ENCODE measurements around the gene RFX8. TPM values are rescaled to one million over a fixed set of nuclear protein-coding genes. Genes with fewer than 3 reads are reported as not detected.

Gene RFX8
- total RNA-seq, 4 donors from 2014 or later, result not detected

DNA sequence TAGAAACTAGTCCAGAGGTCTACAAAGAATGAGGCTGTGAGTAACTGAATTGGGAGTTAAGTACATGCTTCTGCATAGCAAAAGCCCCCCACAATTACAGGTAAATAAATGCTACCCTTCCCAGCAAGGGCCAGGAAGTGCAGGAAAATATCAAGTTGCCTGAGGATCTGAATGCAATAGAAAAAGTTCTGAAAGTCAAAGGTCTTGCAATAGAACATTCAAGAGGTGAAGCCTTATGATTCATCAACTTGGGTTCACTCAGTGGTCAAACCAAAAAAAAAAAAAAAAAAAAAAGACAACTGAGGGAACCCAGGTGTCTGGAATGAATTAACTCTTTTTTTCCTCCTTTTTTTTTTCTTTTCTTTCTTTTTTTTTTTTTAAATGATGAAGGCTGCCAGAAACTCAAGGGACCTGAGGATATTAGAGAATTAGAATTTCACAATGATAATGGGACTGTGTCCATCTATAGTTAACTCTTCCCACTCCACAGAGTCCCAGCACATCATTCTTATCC, 42.9 kb upstream of the RFX8 start:
- in situ Hi-C loops (cut with MboI; ENCODE audit: low pct_ligation_motif_present in 1 of 4, low pct_unique_long_range_greater_than_20kb in 1 of 4, low sequenced_read_pairs in 3 of 4) (loop anchor here in 1 of 4 donors (25.0 kb wide), 1 partner anchor 319 kb away; no protein-coding TSS in a partner anchor), intact Hi-C loops (cut with DNase I; ENCODE audit: low total_unique reads) (loop anchor here (2.0 kb wide), 1 partner anchor 313 kb away; no protein-coding TSS in a partner anchor)
- H3K27ac ChIP-seq, result no peak overlapping the region

DNA sequence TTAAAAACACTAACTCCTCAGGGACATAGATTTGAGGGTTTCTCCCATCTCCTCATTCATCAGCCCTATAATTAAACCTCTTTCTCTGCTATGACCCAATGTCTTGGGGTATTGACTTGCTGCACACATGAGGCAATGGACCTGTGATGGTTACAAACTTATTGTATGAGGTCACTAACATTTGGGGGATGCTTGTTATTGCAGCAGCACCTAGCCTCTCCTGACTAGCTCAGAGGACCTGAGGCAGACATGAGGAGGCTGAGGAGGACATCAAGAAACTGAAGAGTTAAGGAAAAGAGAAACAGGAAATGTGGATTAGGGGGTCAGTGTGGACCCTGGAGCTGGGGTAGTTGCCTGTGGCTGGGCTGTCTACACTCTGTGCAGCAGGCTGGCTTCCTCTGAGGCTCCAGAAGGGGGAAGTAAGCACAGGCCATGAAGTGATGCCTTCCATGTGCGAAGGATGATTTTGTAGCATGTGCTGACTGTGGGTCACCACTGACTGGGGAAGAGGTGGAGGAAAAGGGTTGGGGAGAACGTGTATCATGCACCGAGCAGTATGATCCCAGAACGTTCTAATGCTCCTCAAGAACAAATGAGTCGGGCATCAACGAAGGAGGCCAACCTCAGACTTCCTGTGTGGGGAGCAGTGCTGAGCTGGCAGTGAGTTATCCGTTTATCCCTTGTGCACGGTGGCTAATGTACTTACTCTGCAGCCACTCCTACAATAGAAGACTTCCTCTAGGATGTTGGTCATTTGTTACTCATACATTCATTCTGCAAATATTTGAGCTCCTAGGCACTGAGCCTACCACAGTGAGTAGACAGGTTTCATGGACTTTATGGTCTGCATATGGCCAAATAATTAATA, 42.1 kb upstream of the RFX8 start:
- no peak for DNase-seq
- no peaks in the 10 kb centered on the region for H3K9me3 ChIP-seq
- 62 to 74% methylated on average over 6 to 8 of the region's 8 CpGs for WGBS, 2 donors (ENCODE audit: low coverage in 1 of 2)

More for the DNA sequence above, 42.9 kb upstream of the RFX8 start:
- H3K4me1 ChIP-seq, result peaks cover 0 to 14% (median 2%) of the 10 kb centered on the region in 4 donors
- H3K4me3 ChIP-seq, result no peak overlapping the region
- H3K9me3 ChIP-seq, result no peaks in the 10 kb centered on the region
- no peak for DNase-seq
- no peaks in the 10 kb centered on the region for H3K36me3 ChIP-seq
- no peaks in the 10 kb centered on the region for H3K27me3 ChIP-seq
- no peak for TF ChIP-seq POLR2A (IDR thresholded peaks at IDR 0.05)
- TF ChIP-seq POLR2AphosphoS5 (IDR thresholded peaks at IDR 0.05), result no peak
- TF ChIP-seq, protein P1, sequence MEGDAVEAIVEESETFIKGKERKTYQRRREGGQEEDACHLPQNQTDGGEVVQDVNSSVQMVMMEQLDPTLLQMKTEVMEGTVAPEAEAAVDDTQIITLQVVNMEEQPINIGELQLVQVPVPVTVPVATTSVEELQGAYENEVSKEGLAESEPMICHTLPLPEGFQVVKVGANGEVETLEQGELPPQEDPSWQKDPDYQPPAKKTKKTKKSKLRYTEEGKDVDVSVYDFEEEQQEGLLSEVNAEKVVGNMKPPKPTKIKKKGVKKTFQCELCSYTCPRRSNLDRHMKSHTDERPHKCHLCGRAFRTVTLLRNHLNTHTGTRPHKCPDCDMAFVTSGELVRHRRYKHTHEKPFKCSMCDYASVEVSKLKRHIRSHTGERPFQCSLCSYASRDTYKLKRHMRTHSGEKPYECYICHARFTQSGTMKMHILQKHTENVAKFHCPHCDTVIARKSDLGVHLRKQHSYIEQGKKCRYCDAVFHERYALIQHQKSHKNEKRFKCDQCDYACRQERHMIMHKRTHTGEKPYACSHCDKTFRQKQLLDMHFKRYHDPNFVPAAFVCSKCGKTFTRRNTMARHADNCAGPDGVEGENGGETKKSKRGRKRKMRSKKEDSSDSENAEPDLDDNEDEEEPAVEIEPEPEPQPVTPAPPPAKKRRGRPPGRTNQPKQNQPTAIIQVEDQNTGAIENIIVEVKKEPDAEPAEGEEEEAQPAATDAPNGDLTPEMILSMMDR (IDR thresholded peaks at IDR 0.05), result no peak
- no peak for TF ChIP-seq EP300 (IDR thresholded peaks at IDR 0.05; ENCODE audit: low read depth)

DNA sequence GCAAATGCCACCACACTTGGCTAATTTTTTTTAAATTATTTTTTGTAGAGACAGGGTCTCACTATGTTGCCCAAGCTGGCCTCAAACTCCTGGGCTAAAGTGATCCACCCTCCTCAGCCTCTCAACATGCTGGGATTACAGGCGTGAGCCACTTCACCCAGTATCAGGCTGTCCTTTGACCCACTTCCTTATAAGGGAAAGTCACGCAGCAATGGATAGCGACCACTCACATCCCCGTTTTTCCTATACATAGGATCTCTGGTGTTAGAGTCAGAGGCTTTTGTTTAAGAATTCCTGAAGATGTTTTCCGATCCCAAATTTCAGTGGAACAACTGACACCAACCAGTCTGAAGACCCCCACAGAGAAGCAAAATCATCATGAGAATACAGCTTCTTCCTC, 41.4 kb upstream of the RFX8 start:
- H3K4me1 ChIP-seq, result peaks cover 0 to 14% (median 2%) of the 10 kb centered on the region in 4 donors
- no peaks in the 10 kb centered on the region for H3K27me3 ChIP-seq
- WGBS, 2 donors (ENCODE audit: low coverage in 1 of 2), result 94 to 98% methylated on average over 5 of the region's 5 CpGs
- DNase-seq, result no peak
- TF ChIP-seq POLR2AphosphoS5 (IDR thresholded peaks at IDR 0.05), result no peak
- TF ChIP-seq, protein P1 (IDR thresholded peaks at IDR 0.05), result no peak
- no peak for TF ChIP-seq EP300 (IDR thresholded peaks at IDR 0.05; ENCODE audit: low read depth)
- H3K36me3 ChIP-seq, result no peaks in the 10 kb centered on the region
- no peaks in the 10 kb centered on the region for H3K9me3 ChIP-seq
- in situ Hi-C loops (cut with MboI; ENCODE audit: low pct_ligation_motif_present in 1 of 4, low pct_unique_long_range_greater_than_20kb in 1 of 4, low sequenced_read_pairs in 3 of 4) (loop anchor here in 1 of 4 donors (25.0 kb wide), 1 partner anchor 321 kb away; no protein-coding TSS in a partner anchor), intact Hi-C loops (cut with DNase I; ENCODE audit: low total_unique reads) (no loop called here)
- no peak overlapping the region for H3K4me3 ChIP-seq
- H3K27ac ChIP-seq, result no peak overlapping the region

More for the DNA sequence above, 42.1 kb upstream of the RFX8 start:
- TF ChIP-seq POLR2AphosphoS5 (IDR thresholded peaks at IDR 0.05), result no peak
- no peak for TF ChIP-seq EP300 (IDR thresholded peaks at IDR 0.05; ENCODE audit: low read depth)
- no peak for TF ChIP-seq POLR2A (IDR thresholded peaks at IDR 0.05)
- TF ChIP-seq, protein P1 (IDR thresholded peaks at IDR 0.05), result no peak
- Histone ChIP-seq H3K27me3 (no peaks in the 10 kb centered on the region), H3K4me1 (peaks cover 0 to 14% (median 2%) of the 10 kb centered on the region in 4 donors), H3K4me3 (no peak overlapping the region), H3K36me3 (no peaks in the 10 kb centered on the region), H3K27ac (no peak overlapping the region)
- in situ Hi-C loops (cut with MboI; ENCODE audit: low pct_ligation_motif_present in 1 of 4, low pct_unique_long_range_greater_than_20kb in 1 of 4, low sequenced_read_pairs in 3 of 4), result loop anchor here in 1 of 4 donors (25.0 kb wide), 1 partner anchor 320 kb away; no protein-coding TSS in a partner anchor
- intact Hi-C loops (cut with DNase I; ENCODE audit: low total_unique reads), result no loop called here

DNA sequence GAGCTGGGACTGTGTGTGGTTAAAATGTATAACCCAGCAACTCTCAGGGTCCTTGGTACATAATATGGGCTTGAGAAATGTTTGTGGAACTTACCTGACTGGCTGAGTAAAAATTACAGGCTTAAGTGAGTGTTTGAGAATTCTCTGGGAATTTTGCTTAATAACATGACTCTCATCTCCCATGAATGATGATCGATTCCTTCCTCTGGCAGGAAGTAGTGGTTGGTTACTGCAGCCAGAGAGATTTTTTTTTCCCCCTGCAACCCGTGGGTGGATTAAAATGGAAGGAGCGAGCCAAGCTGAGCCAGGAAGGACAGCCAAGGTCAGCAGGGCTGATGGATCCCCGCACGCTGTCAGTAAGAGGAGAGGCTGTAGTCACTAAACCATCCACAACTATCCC, 40.6 kb upstream of the RFX8 start:
- in situ Hi-C loops (cut with MboI; ENCODE audit: low pct_ligation_motif_present in 1 of 4, low pct_unique_long_range_greater_than_20kb in 1 of 4, low sequenced_read_pairs in 3 of 4) (loop anchor here in 1 of 4 donors (25.0 kb wide), 1 partner anchor 322 kb away; no protein-coding TSS in a partner anchor), intact Hi-C loops (cut with DNase I; ENCODE audit: low total_unique reads) (no loop called here)
- Histone ChIP-seq H3K27me3 (no peaks in the 10 kb centered on the region), H3K9me3 (no peaks in the 10 kb centered on the region), H3K4me3 (no peak overlapping the region), H3K4me1 (peaks cover 0 to 14% (median 2%) of the 10 kb centered on the region in 4 donors), H3K27ac (no peak overlapping the region), H3K36me3 (no peaks in the 10 kb centered on the region)
- DNase-seq, result no peak
- TF ChIP-seq, protein P1 (IDR thresholded peaks at IDR 0.05), result no peak
- TF ChIP-seq POLR2AphosphoS5 (IDR thresholded peaks at IDR 0.05) (no peak), EP300 (IDR thresholded peaks at IDR 0.05; ENCODE audit: low read depth) (no peak), POLR2A (IDR thresholded peaks at IDR 0.05) (no peak)
- 51% methylated on average over 5 of the region's 5 CpGs; no CpG with 5 or more reads in 1 of the 2 donors for WGBS, 2 donors (ENCODE audit: low coverage in 1 of 2)

Measured in transverse colon (tissue), 4 donors.